KMS-11 (cell line): ENCODE results near the gene ADD1.

Source experiments
- H2AFZ ChIP-seq: fragments of 200-600 bp; sonication (generic); 2 replicates; pipeline ENCODE4 v1.6.1; 2016; ENCODE audit warnings: antibody characterized with exemption, mixed run types, low read depth
- H3K27ac ChIP-seq: fragments of 200-600 bp; sonication (generic); 2 replicates; pipeline ENCODE4 v1.6.1; 2016; ENCODE audit warnings: mild to moderate bottlenecking, mixed run types
- H3K27me3 ChIP-seq: fragments of 200-600 bp; sonication (generic); 2 replicates; pipeline ENCODE4 v1.6.1; 2017; ENCODE audit warnings: mild to moderate bottlenecking, low read depth, mixed run types, moderate library complexity; ENCODE audit not compliant: insufficient read depth
- H3K36me3 ChIP-seq: fragments of 200-600 bp; sonication (generic); 2 replicates; pipeline ENCODE4 v1.6.1; 2017; ENCODE audit warnings: mild to moderate bottlenecking, mixed run types; ENCODE audit not compliant: insufficient read depth
- H3K4me1 ChIP-seq: fragments of 200-600 bp; sonication (generic); 2 replicates; pipeline ENCODE4 v1.6.1; 2016; ENCODE audit warnings: mild to moderate bottlenecking, low read depth, mixed run types; ENCODE audit not compliant: poor library complexity, severe bottlenecking
- H3K4me2 ChIP-seq: fragments of 200-600 bp; sonication (generic); 2 replicates; pipeline ENCODE4 v1.7.0; 2016; ENCODE audit warnings: mild to moderate bottlenecking, mixed run types
- H3K4me3 ChIP-seq: fragments of 200-600 bp; sonication (generic); IDR thresholded peaks from 2 replicates; pipeline ENCODE4 v1.6.1; 2017; ENCODE audit warnings: low read depth, low read length, mixed read lengths; ENCODE audit not compliant: insufficient read depth
- H3K79me2 ChIP-seq: fragments of 200-600 bp; sonication (generic); 2 replicates; pipeline ENCODE4 v1.6.1; 2016; ENCODE audit warnings: low read depth, mixed run types; ENCODE audit not compliant: insufficient read depth
- H3K9ac ChIP-seq: fragments of 200-600 bp; sonication (generic); 2 replicates; pipeline ENCODE4 v1.6.1; 2016; ENCODE audit warnings: mild to moderate bottlenecking, mixed run types
- H4K20me1 ChIP-seq: fragments of 200-600 bp; sonication (generic); 2 replicates; pipeline ENCODE4 v1.6.1; 2016; ENCODE audit warnings: mild to moderate bottlenecking, mixed run types; ENCODE audit not compliant: insufficient read depth
- TF ChIP-seq, protein P1 (sequence below): fragments of 200-600 bp; sonication (generic); conservative IDR thresholded peaks from 2 replicates; pipeline ENCODE4 v1.6.1; 2017; ENCODE audit warnings: low read depth, mild to moderate bottlenecking, antibody characterized with exemption, low read length, moderate library complexity, mixed read lengths

ADD1 gene

DNA sequence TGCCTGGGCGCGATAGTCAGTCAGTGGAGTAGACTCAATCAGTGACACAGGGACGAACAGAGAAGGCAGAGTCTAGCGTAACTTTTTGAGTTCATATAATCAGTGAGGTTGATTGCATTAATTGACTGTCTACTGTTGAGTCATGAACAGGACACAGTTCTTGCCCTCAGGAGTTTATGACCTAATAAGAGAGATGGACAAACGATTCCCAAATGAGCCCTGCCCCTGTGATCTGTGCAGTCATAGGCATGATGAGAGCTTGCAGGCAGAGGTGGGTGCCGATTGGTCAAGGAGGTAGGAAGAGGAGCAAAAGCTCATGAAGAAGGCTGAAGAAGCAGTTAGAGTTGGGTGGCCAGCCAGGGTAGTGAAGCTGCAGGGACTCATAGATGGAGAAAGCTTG, 57.1 kb downstream of the ADD1 start:
- TF ChIP-seq, protein P1, sequence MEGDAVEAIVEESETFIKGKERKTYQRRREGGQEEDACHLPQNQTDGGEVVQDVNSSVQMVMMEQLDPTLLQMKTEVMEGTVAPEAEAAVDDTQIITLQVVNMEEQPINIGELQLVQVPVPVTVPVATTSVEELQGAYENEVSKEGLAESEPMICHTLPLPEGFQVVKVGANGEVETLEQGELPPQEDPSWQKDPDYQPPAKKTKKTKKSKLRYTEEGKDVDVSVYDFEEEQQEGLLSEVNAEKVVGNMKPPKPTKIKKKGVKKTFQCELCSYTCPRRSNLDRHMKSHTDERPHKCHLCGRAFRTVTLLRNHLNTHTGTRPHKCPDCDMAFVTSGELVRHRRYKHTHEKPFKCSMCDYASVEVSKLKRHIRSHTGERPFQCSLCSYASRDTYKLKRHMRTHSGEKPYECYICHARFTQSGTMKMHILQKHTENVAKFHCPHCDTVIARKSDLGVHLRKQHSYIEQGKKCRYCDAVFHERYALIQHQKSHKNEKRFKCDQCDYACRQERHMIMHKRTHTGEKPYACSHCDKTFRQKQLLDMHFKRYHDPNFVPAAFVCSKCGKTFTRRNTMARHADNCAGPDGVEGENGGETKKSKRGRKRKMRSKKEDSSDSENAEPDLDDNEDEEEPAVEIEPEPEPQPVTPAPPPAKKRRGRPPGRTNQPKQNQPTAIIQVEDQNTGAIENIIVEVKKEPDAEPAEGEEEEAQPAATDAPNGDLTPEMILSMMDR: no peak
- H2AFZ ChIP-seq: no peak overlapping the region
- H3K27me3 ChIP-seq: no peaks in the 10 kb centered on the region
- no peak overlapping the region for H3K4me3 ChIP-seq
- no peak overlapping the region for H3K27ac ChIP-seq
- H3K79me2 ChIP-seq: no peaks in the 10 kb centered on the region
- H3K4me2 ChIP-seq: no peak overlapping the region
- H3K4me1 ChIP-seq: no peaks in the 10 kb centered on the region
- no peaks in the 10 kb centered on the region for H3K36me3 ChIP-seq
- H3K9ac ChIP-seq: no peak overlapping the region
- H4K20me1 ChIP-seq: no peaks in the 10 kb centered on the region

DNA sequence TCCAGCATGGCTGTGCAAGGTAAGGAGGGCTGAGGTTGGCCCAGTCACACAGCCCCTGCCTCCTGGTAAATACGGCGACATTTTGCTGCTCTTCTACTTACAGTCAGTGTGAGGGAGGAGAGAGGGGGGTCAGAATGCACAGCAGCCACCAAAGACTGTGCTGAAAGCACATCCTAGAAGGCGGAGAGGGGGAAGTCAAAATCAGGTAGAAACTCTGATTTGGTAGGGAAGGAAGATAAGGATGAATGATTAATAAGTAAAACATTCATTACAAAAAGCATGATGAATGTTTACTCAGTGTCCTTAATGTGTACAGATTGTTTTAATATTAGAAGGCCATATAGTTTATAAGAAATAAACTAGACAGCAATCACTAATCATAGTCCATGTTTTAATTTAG, 57.5 kb downstream of the ADD1 start:
- TF ChIP-seq, protein P1: no peak
- no peak overlapping the region for H3K4me3 ChIP-seq
- no peak overlapping the region for H2AFZ ChIP-seq
- H3K9ac ChIP-seq: no peak overlapping the region
- no peak overlapping the region for H3K27ac ChIP-seq
- H3K27me3 ChIP-seq: no peaks in the 10 kb centered on the region
- no peaks in the 10 kb centered on the region for H3K4me1 ChIP-seq
- no peaks in the 10 kb centered on the region for H3K79me2 ChIP-seq
- H3K36me3 ChIP-seq: no peaks in the 10 kb centered on the region
- H3K4me2 ChIP-seq: no peak overlapping the region
- no peaks in the 10 kb centered on the region for H4K20me1 ChIP-seq

DNA sequence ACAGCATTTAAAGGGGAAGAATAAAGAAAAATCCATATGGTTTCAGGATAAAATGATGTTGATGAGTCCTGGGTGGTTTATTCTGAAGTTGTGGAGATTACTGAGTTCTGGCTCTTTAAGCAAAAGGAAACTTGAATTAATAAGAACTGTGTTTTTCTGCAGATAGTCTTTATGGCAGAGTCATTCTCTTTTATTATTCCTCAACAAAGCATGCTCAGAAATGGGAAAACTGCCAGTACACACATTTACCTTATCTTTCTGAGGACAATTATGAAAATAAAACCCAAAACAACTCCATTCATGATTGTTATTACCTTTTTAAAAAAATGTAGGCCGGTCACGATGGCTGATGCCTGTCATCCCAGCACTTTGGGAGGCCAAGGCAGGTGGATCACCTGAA, 58.5 kb downstream of the ADD1 start:
- Histone ChIP-seq H3K4me2 (no peak overlapping the region), H3K4me1 (no peaks in the 10 kb centered on the region), H3K4me3 (no peak overlapping the region), H3K9ac (no peak overlapping the region), H3K36me3 (no peaks in the 10 kb centered on the region), H3K79me2 (no peaks in the 10 kb centered on the region), H3K27ac (no peak overlapping the region), H2AFZ (no peak overlapping the region), H4K20me1 (no peaks in the 10 kb centered on the region), H3K27me3 (no peaks in the 10 kb centered on the region)
- TF ChIP-seq, protein P1: no peak

DNA sequence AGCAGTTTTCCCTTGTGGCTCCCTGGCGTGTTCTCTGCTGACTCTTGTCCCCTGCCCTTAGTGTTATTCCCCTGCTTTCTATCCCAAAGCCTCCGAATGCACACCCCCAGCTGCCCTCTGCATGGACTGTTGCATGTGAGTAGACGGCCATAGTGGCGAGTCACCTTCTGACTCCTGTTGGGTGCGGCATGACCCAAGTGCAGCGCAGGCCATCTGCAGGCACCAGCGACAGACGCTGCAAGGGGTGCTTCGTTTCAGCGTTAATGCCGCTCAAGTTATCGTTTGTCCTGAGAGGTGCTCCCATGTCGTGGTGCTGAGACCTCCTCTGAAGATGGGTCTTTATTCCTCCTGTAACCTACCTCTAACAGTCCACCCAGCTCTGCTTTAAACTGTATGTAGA, 61.9 kb downstream of the ADD1 start:
- Histone ChIP-seq H4K20me1 (no peaks in the 10 kb centered on the region), H3K27ac (no peak overlapping the region), H2AFZ (no peak overlapping the region), H3K36me3 (no peaks in the 10 kb centered on the region), H3K9ac (no peak overlapping the region), H3K79me2 (no peaks in the 10 kb centered on the region), H3K4me2 (no peak overlapping the region), H3K27me3 (no peaks in the 10 kb centered on the region), H3K4me3 (no peak overlapping the region), H3K4me1 (no peaks in the 10 kb centered on the region)
- TF ChIP-seq, protein P1: no peak

DNA sequence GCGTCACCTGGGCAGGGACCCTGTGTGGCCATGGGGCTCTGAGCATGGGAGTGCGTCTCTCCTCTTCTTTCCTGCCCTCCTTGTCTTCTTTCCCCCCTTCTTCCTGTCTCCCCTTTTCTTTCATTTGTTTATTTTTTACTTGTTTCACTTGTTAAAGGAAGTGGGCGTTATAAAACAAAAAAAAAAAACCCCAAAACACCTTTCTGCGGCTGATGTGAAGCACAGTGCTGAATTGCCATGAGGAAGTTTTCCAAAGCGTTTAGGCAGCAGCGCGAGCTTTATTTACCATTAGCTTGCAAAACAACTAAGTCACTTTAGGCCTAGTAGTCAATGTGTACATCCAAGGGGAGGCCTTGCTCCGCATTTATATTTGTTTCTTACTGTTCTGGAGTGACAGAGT, 62.6 kb downstream of the ADD1 start:
- Histone ChIP-seq H3K79me2 (no peaks in the 10 kb centered on the region), H3K9ac (no peak overlapping the region), H3K36me3 (no peaks in the 10 kb centered on the region), H3K4me3 (no peak overlapping the region), H2AFZ (no peak overlapping the region), H3K27ac (no peak overlapping the region), H3K4me2 (no peak overlapping the region), H3K4me1 (no peaks in the 10 kb centered on the region), H3K27me3 (no peaks in the 10 kb centered on the region), H4K20me1 (no peaks in the 10 kb centered on the region)
- TF ChIP-seq, protein P1: no peak
